MV-4-11 (cell line): ENCODE measurements around the gene SLC38A4.
A peak's percentile ranks its signal among the peaks of the same experiment; 100 is the strongest.
"Not testable (repeated sequence)": the region's sequence is repeated elsewhere in the genome, so short reads cannot be mapped to it uniquely, and the experiment has no call there.

Experiments
- DNase-seq: peaks from one replicate; lab custom pipeline; 2025; lab: John Stamatoyannopoulos, UW

Gene SLC38A4

GRCh38 chr12:46777587-46777986 is 48.2 kb downstream of the SLC38A4 start:
- DNase-seq: no peak

GRCh38 chr12:46775796-46776195 is 50.0 kb downstream of the SLC38A4 start:
- DNase-seq: no peak

- DNase-seq: no peak
Measured at GRCh38 chr12:46774322-46774633, 51.5 kb downstream of the SLC38A4 start.

- no peak for DNase-seq
Measured at GRCh38 chr12:46773586-46774321, 52.0 kb downstream of the SLC38A4 start.

GRCh38 chr12:46771268-46771827 is 54.4 kb downstream of the SLC38A4 start:
- DNase-seq: no peak

GRCh38 chr12:46770501-46771183 is 55.2 kb downstream of the SLC38A4 start:
- no peak for DNase-seq

- DNase-seq: no peak
Measured at GRCh38 chr12:46764005-46764404, 61.8 kb downstream of the SLC38A4 start.

- peak; percentile 52 for DNase-seq
Measured at GRCh38 chr12:46763230-46763629, 62.6 kb downstream of the SLC38A4 start.

- DNase-seq: no peak
Measured at GRCh38 chr12:46754550-46754949, 71.2 kb downstream of the SLC38A4 start.

- DNase-seq: no peak
Measured at GRCh38 chr12:46752396-46752795, 73.4 kb downstream of the SLC38A4 start.

- no peak for DNase-seq
Measured at GRCh38 chr12:46751173-46751572, 74.6 kb downstream of the SLC38A4 start.

- no peak for DNase-seq
Measured at GRCh38 chr12:46749322-46749721, 76.5 kb downstream of the SLC38A4 start.

GRCh38 chr12:46744283-46744682 is 81.5 kb downstream of the SLC38A4 start:
- DNase-seq: no peak

GRCh38 chr12:46743456-46743855 is 82.3 kb downstream of the SLC38A4 start:
- no peak for DNase-seq

- not testable (repeated sequence) for DNase-seq
Measured at GRCh38 chr12:46742271-46742670, 83.5 kb downstream of the SLC38A4 start.

GRCh38 chr12:46725332-46725731 is 100.5 kb downstream of the SLC38A4 start:
- DNase-seq: no peak

GRCh38 chr12:46723629-46724419 is 102.0 kb downstream of the SLC38A4 start:
- no peak for DNase-seq

GRCh38 chr12:46722394-46723185 is 103.2 kb downstream of the SLC38A4 start:
- DNase-seq: no peak

- DNase-seq: no peak
Measured at GRCh38 chr12:46718495-46718894, 107.3 kb downstream of the SLC38A4 start.

GRCh38 chr12:46717868-46718267 is 107.9 kb downstream of the SLC38A4 start:
- no peak for DNase-seq

- no peak for DNase-seq
Measured at GRCh38 chr12:46717159-46717558, 108.6 kb downstream of the SLC38A4 start.
